ENCODE data around the gene TTC34.

The TTC34 gene, protein sequence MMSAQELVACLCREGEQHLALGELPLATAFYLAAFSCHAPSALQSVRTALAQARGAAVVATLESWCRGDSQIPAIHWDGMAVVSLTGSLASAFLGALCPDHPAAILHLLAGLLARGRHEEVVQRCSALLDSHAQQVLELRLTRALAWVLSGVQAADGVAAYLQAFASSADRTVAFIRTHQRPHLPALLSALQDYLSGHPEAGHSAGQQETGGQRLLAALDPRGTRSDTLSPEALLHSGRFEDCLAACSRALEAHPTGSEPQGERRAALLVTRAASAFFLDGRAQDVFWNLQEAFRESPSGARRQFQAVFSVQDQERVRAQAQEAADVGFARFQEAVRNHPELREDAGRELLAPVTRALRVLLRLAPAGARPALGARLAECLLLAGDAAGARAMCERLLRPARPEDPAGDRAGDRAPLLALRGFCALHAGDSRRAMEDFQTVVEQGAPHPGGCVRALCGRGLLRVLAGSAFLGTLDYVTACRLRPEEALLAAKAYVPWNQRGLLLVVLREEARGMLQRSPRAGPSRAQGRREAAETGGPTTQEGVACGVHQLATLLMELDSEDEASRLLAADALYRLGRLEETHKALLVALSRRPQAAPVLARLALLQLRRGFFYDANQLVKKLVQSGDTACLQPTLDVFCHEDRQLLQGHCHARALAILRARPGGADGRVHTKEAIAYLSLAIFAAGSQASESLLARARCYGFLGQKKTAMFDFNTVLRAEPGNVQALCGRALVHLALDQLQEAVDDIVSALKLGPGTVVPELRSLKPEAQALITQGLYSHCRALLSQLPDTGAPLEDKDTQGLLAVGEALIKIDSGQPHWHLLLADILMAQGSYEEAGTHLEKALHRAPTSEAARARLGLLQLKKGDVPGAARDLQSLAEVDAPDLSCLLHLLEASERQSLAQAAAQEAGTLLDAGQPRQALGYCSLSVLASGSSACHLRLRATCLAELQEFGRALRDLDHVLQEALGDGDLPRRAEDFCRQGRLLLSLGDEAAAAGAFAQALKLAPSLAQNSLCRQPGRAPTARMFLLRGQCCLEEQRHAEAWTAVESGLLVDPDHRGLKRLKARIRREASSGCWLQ

DNA sequence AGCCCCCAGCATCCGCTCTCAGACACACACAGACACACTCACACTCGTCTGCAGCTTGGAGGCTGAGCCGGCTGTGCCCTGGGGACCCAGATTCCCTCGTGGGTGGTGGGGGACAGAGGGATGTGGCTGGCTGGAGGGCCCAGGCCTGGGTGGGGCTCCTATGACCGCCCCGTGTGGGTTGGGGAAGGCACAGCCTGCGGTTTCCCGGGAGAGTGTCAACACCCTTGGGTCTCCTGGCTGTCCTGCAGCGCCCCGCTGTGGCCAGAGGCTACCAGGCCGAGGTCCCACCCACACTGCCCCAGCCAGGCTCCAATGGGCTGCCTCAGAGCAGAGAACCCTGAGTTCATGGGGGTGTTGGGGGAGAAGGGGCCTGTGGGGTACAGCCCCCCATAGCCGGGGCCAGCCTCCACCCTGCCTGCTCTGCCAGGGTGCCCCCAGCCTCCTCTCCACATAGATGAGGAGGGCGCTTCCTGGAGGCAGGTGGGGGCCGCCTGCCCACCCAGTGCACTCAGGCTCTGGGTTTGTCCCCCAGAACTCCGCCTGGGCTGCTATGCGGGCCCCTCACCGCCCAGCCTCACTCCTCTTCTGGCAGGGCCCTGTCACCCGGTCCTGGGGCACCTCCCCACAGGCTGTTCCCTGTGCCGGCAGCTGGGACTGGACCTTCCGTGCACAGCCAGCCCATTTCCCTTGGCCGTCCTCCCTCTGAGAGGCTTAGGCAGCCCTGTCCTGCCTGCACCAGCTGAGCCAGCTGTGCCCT lies at the start of gene TTC34:
TTC34 (minus strand) TSS at position 159 of the 757 bp plus-strand sequence. CDS start 866 bp downstream, outside the sequence.
- no peak for DNase-seq (ENCODE audit: low read depth)
- TF ChIP-seq, protein P1, sequence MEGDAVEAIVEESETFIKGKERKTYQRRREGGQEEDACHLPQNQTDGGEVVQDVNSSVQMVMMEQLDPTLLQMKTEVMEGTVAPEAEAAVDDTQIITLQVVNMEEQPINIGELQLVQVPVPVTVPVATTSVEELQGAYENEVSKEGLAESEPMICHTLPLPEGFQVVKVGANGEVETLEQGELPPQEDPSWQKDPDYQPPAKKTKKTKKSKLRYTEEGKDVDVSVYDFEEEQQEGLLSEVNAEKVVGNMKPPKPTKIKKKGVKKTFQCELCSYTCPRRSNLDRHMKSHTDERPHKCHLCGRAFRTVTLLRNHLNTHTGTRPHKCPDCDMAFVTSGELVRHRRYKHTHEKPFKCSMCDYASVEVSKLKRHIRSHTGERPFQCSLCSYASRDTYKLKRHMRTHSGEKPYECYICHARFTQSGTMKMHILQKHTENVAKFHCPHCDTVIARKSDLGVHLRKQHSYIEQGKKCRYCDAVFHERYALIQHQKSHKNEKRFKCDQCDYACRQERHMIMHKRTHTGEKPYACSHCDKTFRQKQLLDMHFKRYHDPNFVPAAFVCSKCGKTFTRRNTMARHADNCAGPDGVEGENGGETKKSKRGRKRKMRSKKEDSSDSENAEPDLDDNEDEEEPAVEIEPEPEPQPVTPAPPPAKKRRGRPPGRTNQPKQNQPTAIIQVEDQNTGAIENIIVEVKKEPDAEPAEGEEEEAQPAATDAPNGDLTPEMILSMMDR (IDR thresholded peaks at IDR 0.05; ENCODE audit: control insufficient read depth, extremely low read depth, insufficient read depth), result peak; percentile 41
- no peak within 1 kb of the TSS for H3K4me3 ChIP-seq (ENCODE audit: low read depth, low read length)

DNA sequence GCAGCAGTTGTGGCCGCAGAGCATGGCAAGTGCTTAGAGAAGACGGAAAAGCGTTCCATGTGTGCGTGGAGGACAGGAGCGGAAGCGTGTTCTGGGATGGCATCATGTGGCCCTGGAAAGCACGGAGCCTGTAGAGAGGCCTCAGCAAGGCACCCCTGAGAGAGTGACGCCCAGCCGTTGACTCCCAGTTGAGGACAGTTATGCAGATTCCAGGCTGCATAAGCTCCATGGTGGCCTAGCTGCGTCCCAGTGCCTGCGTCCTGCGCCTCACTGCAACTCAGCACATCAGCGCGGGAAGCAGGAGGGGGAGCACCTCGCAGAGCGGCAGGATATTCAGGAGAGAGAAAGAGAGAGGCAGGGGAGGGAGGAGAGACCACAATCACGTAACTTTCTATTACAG lies 49.0 kb upstream of the TTC34 start:
- no peak for DNase-seq (ENCODE audit: low read depth)
- TF ChIP-seq, protein P1 (IDR thresholded peaks at IDR 0.05; ENCODE audit: control insufficient read depth, extremely low read depth, insufficient read depth), result no peak
- no peak overlapping the region for H3K4me3 ChIP-seq (ENCODE audit: low read depth, low read length)

DNA sequence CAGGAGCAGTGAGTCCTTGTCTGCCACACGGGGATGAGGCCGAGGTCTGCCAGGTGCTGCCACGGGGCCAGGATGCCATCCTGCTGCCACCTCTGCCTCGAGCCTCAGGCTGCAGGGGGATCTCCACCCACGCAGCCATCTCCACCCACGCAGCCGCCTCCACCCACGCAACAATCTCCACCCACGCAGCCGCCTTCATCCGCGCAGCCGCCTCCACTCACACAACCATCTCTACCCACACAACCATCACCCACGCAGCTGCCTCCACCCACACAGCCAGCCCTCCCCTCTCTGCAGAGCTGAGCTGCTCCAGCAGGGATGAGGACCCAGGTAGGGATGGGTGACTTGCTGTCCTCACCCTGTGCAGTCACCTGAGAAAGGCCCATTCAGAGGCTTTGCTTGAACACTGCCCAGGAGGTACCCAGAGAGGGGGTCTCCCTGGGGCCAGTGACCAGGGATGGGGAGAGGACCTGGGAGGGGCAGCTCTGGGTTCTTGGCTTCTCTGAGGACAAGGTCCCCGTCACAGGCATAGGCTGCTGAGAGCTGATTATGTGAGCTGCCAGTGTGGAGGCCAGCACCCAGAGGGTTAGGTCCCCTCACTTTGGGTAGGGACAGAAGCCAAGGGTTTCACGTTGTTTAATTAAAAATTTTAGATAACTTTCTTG lies 46.6 kb upstream of the TTC34 start:
- TF ChIP-seq, protein P1 (IDR thresholded peaks at IDR 0.05; ENCODE audit: control insufficient read depth, extremely low read depth, insufficient read depth), result no peak
- no peak overlapping the region for H3K4me3 ChIP-seq (ENCODE audit: low read depth, low read length)
- no peak for DNase-seq (ENCODE audit: low read depth)

DNA sequence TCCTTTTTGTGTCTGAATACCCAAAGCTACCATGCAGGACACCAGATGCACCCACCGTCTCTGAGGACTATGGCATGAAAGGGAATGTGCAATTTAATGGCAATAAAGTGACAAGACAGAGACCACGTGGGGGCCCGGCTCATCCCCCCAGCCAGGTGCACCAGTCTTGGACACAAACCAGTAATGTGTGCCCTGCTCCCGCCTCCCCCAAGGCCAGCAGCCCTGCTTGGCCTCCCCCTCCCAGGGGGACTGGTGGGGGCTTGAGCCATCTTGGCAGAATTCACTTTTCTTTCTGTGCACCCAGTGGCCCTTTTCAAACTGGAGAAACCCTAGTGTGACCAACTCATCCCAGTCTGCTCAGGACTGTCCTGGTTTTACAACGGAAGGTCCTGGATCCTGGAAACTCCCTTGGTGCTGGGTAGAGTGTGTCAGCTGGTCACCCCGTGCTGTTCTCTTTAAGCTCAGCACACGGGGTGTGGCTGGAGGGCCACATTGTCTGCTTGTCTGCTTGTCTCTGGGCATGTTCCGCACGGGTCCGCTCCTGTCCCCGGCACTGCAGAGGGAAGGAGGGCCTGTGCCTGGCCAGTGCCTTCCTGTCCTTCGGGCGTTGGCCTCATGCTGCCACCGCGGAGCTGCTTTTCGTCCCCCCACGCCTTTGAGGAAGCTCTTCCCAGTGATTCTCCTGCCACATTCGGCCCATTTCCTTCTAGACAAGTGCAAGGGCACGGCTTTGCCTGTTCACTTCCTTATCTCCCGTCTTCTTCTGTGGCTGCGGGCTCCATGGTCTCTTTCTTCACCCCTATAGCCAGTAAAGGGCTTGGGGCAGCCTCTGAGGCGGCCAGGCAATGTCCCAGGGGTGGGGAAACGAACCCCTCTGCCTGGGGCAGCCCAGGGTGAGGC lies 45.8 kb upstream of the TTC34 start:
- H3K4me3 ChIP-seq (ENCODE audit: low read depth, low read length), result no peak overlapping the region
- no peak for DNase-seq (ENCODE audit: low read depth)
- TF ChIP-seq, protein P1 (IDR thresholded peaks at IDR 0.05; ENCODE audit: control insufficient read depth, extremely low read depth, insufficient read depth), result no peak

DNA sequence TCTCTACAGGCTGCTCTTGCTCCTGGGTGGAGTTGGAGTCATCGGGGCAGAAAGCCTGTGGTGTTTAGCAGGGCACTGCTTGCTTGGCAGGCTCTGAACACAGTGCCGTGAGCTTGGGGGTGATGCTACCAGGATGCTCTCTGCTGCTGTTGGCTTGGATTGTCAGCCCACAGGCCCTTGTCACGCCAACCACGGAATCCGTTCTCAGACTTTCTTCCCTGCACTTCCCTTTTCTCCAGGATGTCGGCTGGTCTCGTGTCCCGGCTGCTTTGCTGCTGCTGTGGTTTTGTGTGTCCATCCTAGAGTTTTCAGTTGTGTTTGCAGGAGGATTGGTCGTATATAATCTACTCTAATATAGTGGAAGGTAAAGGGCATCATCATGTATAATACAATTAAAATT lies 44.4 kb upstream of the TTC34 start:
- TF ChIP-seq, protein P1 (IDR thresholded peaks at IDR 0.05; ENCODE audit: control insufficient read depth, extremely low read depth, insufficient read depth), result no peak
- no peak overlapping the region for H3K4me3 ChIP-seq (ENCODE audit: low read depth, low read length)
- DNase-seq (ENCODE audit: low read depth), result no peak
